HT1080 (cell line): ENCODE results near the gene WDR41. TPM values are rescaled to one million over a fixed set of nuclear protein-coding genes. Genes with fewer than 3 reads are reported as not detected.
"Not testable (repeated sequence)": the region's sequence is repeated elsewhere in the genome, so short reads cannot be mapped to it uniquely, and the experiment has no call there.

Experiments
- DNase-seq: peaks from one replicate; pipeline ENCODE4 v3.0.0-alpha.2; 2015; ENCODE audit warnings: low read depth
- polyA plus RNA-seq, 2 experiments: library from polyadenylated mRNA; depleted of rRNA; stranded (reverse); fragments of >200 nt; gene quantifications; 2 replicates each; pipeline ENCODE4 v1.2.3, GENCODE V29; 2015
- total RNA-seq: library from RNA; depleted of rRNA; stranded (reverse); fragments of >200 nt; shearing (Covaris generic); gene quantifications from 2 replicates; pipeline ENCODE4 v1.2.3, GENCODE V29; 2014; rRNA removed

The WDR41 gene, protein sequence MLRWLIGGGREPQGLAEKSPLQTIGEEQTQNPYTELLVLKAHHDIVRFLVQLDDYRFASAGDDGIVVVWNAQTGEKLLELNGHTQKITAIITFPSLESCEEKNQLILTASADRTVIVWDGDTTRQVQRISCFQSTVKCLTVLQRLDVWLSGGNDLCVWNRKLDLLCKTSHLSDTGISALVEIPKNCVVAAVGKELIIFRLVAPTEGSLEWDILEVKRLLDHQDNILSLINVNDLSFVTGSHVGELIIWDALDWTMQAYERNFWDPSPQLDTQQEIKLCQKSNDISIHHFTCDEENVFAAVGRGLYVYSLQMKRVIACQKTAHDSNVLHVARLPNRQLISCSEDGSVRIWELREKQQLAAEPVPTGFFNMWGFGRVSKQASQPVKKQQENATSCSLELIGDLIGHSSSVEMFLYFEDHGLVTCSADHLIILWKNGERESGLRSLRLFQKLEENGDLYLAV
- 36.2 and 44.1 TPM in 2 replicates for total RNA-seq
- 60.4 and 63.8 TPM in 2 replicates for polyA plus RNA-seq (2015; cell fraction: cytosol; rRNA removed)
- 41.1 and 46.3 TPM in 2 replicates for polyA plus RNA-seq (2015; cell fraction: nucleus; rRNA removed)

DNA sequence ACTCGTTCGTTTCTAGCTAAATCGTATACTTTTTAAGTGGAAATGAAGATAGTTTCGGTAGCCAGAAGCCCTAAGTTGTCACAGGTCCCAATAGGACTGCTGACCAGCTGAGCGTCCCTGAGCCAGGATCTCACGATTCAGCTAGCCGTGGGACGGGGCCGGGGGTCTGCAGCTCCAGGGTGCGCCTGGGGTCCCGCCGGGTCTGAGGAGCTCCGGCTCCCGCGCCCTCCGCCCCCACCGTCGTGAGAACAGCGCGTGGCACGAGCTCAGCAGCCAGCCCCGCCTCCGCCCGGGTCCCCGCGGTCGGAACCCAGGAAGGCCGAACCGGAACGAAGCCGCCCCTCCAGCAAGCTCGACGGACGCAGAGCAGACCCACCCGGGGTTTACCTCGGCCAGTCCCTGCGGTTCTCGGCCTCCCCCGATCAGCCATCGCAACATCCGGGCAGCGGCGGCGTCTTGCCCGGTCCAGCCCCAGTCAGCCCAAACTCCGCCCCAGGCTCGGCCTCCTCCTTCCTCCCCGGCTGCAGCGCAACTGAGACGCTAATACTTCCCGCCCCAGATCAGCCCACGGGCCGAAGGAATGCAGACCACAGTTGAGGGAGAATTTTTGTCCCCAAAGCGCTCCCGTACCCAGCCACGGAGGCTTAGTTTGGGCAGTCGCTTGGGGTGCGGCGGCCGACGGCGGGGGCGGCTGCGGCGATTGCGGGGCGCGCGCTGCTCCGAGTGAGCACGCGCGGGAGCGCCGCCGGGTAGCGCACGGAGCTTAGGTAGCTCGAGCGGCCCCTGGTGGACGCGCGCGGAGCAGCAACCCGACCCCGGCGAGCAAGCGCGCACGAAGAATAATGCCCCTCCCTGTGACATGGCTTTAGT lies at the start of gene WDR41:
WDR41 (minus strand) TSS at position 534 of the 870 bp plus-strand sequence; CDS start at position 438, 96 bp downstream.
- DNase-seq = peak; percentile 96

DNA sequence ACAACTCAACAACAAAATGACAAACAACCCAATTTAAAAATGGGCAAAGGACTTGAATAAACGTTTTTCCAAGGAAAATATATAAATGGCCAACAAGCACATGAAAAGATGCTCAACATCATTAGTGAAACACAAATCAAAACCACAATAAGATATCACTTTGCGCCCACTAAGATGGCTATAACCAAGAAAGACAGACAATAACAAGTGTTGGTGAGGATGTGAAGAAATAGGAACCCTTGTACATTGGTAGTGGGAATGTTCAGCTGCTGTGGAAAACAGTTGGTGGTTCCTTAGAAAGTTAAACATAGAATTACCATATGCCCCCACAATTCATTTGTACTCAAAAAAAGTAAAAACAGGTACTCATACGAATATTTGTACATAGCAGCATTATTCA lies 39.2 kb upstream of the WDR41 start:
- no peak for DNase-seq

DNA sequence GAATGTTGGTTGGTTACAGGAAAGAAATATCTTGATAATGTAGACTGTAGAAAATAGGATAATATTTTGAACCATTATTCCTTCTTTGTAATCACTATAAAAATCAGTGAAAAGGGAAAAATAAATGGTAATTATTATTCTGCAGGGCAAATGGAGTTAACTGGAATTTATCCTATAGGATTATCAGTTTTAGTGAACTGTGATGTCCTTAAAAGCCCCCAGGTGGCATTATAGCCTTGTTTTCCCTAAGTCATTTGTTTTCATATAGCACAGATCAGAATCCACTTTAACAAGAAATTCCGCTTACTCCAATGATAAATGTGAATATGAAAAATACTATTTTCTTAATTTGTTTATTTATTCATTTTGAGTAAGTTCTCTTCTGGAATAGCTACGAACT lies 26.2 kb upstream of the WDR41 start:
- no peak for DNase-seq

DNA sequence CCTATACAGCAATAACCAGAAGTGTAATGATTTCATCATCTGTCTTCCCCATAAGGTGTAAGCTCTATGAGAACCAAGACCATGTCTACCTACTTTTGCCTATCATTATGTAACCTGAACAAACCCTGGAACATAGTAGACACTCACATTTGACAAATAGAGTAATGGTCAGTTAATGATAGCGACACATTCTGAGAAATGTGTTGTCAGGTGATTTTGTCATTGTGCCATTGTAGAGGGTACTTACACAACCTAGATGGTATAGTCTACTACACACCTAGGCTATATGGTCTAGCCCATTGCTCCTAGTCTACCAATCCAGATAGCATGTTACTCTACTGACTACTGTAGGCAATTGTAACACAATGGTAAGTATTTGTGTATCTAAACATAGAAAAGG lies 22.3 kb upstream of the WDR41 start:
- DNase-seq = no peak

DNA sequence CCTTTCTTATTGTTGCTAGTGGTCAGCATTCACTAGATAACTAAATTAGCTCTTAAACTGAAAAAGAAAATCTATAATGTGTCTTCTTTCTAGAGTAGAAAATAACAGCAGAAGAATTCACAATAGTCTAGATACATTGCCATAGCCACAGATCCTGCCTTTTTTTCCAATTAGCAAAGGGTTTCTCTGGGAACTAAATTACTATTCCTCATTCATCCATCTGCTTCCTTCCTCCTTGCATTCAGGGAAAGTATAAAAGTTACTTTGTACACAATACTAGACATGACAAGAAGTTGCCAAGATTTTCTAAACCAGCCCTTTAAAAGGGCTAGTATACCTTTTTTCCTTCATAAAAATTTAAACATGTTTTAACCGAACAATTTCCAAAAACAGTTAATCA lies 21.2 kb upstream of the WDR41 start:
- DNase-seq = no peak

DNA sequence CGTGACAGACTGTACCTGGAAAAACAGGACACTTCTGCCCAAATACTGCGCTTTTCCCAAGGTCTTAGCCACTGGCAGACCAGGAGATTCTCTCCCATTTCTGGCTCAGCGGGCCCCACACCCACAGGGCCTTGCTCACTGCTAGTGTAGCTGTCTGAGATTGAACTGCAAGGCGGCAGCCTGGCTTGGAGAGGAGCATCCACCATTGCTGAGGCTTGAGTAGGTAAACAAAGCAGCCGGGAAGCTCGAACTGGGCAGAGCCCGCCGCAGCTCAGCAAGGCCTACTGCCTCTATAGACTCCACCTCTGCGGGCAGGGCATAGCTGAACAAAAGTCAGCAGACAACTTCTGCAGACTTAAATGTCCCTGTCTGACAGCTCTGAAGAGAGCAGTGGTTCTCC lies 9.0 kb upstream of the WDR41 start:
- not testable (repeated sequence) for DNase-seq

DNA sequence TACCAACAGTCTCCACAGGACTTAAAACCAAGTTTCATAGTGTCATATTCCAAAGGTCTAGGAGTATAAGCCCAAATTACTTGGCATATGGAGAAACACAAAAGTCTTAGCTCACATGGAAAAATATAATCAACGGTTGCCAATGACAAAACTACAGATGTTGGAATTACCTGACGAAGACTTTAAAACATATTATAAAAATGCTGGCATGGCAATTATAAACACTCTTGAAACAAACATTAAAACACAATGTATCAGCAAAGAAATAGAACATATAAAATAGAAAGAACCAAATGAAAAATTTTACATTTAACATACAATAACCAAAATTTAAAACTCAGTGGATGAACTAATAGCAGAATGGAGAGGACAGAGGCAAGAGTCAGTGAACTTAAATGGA lies 7.9 kb upstream of the WDR41 start:
- DNase-seq = no peak

DNA sequence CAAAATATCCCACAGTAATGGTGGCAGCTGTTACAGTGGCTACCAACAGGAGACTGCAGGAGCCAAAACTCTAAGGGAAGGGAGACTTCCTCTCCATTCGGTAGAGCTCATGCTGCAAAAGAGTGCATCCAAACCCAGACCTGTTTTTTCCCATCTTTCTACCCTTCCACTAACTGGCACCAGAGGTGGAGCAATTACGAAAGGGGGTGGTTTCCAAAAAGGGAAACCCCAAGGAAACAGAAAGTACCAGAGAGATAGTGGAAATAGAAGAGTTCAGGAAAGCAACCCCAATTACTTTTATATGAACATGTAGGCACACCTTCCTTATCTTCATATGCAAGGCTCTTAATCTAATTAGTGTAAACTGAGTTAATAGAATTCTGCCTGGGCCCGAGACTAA lies 7.3 kb upstream of the WDR41 start:
- no peak for DNase-seq

DNA sequence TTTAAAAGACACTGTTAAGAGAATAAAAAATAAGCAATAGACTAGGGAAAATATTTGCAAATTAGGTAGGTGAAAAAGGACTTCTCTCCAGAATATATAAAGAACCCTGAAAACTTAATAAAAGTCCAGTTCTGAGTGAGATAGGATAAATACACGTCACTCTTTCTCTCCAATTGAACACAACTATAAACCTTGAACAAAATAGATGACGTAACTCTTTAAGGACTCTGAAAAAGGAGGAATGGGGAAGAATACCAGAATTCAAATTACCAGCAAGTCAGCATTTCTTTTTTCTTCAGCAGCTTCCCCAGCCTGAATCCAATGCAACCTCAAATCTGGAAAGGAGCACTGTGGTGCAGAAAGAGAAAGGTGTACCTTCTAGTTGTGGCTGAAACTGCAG lies 6.8 kb upstream of the WDR41 start:
- DNase-seq = no peak

DNA sequence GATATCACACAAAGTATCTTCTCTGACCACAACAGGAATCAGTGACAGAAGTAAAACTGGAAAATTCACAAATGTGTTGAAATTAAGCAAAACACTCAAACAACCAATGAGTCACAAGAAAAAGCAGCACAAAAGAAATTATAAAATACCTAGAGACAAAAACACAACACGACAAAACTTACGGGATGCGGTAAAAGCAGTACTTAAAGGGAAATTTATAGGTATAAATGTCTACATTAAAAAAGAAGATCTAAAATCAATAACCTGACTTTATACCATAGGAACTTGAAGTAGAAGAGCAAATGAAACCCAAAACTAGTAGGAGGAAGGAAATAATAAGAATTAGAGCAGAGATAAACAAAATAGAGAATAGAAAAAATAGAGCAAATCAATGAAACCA lies 2.8 kb upstream of the WDR41 start:
- no peak for DNase-seq

DNA sequence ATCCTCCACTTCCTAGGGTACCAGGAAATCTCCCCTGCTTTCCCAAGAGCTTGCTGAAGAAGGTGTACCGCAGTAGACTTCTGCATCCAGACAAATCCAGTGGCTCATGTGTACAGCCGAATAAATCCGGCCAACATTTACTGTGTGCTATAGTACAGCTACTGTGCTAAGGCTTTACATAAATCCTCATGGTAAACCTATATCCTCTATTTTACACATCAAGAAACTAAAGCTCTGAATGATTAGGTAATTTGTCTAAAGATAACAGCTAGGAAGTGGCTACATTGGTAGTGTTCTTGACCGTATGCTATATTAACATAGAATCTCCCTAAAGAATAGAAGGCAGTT lies 511 bp upstream of the WDR41 start:
- no peak for DNase-seq

DNA sequence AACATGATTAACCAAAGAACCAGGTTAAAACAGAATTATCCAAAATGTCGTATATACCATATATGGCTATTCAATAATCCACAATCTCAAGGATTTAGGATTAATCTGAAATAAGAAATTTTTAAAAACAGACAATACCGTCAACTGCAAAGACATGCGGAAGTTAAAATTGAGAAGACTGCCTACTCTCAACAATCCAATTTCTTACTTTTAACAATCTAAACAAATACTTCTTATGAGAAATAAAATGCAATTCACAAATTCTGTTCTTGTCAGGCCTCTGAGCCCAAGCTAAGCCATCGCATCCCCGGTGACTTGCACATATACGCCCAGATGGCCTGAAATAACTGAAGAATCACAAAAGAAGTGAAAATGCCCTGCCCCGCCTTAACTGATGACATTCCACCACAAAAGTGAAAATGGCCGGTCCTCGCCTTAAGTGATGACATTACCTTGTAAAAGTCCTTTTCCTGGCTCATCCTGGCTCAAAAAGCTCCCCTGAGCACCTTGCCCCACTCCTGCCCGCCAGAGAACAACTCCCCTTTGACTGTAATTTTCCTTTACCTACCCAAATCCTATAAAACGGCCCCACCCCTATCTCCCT lies 1.3 kb downstream of the WDR41 start:
- DNase-seq = peak; percentile 9

DNA sequence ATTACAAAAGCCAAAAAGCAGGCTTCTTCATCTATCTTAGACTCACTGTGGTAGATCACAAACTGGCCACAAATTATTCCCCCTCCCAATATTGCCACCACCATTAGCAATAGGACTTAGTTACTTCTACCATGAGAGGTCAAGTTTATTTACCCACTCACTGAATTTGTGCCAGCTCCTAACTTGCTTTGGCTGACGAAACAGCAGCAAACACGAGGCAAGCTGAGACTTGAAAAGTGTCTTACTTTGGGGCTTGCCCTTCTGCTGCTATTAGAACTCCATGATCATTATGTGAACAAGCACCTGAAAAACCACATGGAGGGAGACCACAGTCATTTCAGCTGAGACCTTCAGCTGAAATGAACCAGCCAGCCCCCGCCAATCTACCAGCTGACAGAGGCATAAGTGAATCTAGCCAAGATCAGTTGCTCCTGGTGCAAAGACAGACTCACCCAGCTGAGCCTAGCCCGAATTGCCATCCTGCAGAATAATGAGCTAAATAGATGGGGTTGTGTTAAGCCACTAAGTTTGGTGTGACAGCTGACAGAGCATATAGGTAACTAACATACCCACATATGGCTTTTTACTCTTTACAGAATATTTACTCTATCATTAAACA lies 5.7 kb downstream of the WDR41 start:
- no peak for DNase-seq

DNA sequence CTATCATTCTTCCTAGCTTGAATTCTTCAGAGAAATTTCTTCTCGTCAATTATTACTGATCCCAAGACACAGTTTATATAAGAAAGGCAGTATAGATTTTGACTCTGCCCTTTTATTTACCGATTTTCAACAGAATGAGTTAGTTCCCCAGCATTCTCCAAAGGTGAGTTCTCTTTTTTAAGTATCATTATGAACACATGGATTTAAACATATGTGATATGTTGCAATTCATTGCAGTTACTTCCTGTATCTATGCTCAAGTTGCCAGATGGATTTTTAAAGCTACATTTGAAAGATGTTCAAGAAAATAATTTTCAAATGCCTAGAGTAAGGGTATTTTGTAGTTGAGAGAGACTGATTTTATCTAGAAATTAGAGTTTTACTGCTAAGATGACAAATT lies 8.4 kb downstream of the WDR41 start:
- no peak for DNase-seq

DNA sequence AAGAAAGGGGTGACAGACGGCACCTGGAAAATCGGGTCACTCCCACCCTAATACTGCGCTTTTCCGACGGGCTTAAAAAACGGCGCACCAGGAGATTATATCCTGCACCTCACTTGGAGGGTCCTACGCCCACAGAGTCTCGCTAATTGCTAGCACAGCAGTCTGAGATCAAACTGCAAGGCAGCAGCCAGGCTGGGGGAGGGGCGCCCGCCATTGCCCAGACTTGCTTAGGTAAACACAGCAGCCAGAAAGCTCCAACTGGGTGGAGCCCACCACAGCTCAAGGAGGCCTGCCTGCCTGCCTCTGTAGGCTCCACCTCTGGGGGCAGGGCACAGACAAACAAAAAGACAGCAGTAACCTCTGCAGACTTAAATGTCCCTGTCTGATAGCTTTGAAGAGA lies 17.1 kb downstream of the WDR41 start:
- not testable (repeated sequence) for DNase-seq

DNA sequence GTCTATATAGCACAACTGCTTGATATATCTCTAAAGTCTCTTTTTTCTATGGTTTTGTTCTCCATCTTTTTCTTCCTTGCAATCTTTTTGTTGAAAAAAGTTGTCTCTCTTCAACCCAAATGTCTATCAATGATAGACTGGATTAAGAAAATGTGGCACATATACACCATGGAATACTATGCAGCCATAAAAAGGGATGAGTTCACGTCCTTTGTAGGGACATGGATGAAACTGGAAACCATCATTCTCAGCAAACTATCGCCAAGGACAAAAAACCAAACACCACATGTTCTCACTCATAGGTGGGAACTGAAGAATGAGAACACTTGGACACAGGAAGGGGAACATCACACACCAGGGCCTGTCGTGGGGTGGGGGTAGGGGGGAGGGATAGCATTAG lies 23.2 kb downstream of the WDR41 start:
- DNase-seq = not testable (repeated sequence)

DNA sequence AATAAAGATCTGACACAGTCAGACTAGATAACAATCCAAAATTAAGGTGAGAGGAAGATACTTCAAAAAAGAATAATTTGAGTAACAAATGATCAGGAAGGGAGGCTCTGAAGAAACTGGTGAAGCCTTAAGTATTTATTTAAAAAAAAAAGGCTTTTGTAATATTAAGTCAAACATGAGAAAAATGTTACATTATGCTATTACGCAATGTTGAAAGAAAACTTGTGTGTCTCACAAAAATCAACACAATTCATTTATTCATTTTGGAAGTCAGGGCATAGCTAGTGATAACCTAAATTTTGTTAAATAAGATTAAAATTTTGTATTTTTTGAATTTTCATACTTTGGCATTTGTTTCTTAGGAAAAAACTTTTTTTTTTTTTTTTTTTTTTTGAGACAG lies 28.2 kb downstream of the WDR41 start:
- no peak for DNase-seq

DNA sequence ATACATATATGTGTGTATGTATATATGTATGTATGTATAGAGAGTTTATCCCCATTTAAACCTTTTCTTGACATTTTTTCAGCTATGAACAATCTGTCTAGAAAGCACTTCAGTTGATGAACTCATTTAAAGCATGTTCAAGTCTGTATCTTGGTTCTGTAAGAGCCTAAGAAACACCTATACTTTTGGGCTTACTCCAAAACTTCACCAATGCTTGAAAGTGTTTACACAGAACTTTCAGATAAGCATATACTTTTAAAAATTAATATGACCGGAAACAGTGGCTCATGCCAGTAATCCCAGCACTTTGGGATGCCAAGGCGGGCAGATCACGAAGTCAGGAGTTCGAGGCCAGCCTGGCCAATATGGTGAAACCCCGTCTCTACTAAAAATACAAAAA lies 30.8 kb downstream of the WDR41 start:
- DNase-seq = no peak

DNA sequence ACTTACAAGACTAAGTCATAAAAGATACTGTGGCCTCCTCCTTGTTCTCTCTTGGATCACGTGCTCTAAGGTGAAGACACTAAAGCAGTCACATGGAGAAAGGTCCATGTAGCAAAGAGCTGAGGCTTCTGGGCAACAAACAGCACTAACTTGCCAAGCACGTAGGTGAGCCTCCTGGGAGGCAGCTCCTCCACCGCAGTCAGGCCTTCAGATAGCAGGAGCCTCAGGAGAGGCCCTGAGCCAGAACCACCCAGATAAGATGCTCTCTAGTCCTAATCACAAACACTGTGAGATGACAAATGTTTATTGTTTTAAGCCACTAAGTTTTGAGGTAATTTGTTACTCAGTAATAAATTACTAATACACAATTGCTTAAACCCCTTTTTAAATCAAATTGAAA lies 38.0 kb downstream of the WDR41 start:
- no peak for DNase-seq

DNA sequence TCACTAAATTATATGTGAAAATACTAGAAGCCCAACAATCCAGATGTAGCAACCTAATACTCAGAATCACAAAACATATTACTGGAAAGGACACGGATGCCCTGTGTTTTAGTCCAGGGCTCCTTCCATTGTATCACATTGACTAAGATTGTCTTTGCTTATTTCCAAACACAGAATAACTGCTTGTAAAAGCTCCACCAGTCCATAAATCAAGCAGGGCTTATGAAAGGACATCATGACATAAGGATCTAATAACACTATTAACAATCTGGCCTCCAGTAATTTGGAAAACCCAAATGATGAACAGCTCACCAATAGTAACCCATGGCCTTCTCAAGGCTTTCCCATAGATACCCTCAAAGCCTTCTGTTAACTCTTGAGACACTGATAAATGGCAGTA lies 39.8 kb downstream of the WDR41 start:
- no peak for DNase-seq

DNA sequence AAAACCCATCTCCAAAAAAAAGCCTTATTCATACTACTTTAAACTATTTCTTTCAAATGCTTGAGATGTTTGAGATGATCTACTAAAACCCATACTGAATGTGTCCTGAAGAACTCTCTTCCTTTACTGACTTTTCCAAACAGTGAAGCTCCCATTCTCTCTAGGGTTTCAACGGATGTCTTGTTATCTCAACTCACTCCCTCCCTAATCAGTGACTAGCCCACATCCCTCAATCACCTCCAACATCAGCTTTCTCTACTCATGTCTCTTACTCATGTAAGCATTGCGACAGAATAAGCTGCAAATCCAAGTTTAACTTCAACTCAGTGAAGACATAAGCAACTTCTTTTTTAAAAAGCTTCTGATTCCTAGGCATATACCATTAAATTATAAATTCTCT lies 42.1 kb downstream of the WDR41 start:
- no peak for DNase-seq
